ENCODE measurements around the gene RPS21. TPM values are rescaled to one million over a fixed set of nuclear protein-coding genes. Genes with fewer than 3 reads are reported as not detected.

RPS21 gene
- total and polyA plus RNA-seq, 2 of the 13 experiments (the other 11 are each of a cell fraction or from before 2014, with no cell fraction given) = 2,647 to 11,063 TPM

DNA sequence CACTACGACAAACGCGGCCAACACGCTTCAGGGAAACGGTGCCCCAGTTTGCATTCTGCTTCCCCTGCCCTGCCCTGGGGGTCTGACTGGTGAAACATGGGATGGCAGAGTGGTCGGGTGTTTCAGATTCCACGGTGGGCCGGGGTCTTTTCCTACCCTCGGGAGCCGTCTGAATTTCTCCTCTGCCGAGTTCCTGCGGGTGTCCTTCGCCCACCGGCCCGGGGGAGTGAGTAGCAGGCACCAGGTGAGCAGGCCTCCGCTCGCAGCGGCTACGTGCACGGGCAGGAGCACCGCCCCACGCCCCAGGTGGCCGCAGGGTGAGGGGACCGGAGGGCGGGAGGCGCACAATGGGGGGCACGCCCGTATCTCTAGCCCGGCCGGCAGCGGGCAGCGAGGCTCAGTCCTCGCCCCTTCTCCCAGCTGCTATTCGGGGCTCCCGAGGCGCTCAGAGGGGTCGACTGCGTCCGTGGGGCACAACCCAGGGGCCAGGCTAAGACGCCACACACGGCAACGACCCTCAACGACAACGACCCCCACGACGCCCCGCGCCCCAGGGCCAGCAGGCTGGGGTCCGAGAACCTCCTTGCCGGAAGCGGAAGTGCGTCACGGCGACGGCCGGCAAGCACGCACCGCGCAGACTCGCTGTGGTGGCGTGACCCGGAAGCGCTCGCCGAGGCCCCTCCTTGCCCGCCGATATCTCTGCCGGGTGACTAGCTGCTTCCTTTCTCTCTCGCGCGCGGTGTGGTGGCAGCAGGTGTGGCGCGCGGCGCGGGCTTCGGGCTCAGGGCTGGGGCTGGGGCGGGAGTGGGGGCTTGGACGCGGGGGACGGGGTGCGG is at the start of gene RPS21 (continued):
- TF ChIP-seq, protein P1, sequence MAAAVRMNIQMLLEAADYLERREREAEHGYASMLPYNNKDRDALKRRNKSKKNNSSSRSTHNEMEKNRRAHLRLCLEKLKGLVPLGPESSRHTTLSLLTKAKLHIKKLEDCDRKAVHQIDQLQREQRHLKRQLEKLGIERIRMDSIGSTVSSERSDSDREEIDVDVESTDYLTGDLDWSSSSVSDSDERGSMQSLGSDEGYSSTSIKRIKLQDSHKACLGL (CRISPR knock-in tag; IDR thresholded peaks at IDR 0.05) = peak; percentile 85
- TF ChIP-seq TCF12 (IDR thresholded peaks at IDR 0.05) = no peak
- TF ChIP-seq TCF12 (CRISPR knock-in tag; IDR thresholded peaks at IDR 0.05) = peak; percentile 72; the same call in 1 of the 2 replicates
- peak; percentile 92 for TF ChIP-seq SP2 (CRISPR knock-in tag; IDR thresholded peaks at IDR 0.05)
- TF ChIP-seq, protein P2, sequence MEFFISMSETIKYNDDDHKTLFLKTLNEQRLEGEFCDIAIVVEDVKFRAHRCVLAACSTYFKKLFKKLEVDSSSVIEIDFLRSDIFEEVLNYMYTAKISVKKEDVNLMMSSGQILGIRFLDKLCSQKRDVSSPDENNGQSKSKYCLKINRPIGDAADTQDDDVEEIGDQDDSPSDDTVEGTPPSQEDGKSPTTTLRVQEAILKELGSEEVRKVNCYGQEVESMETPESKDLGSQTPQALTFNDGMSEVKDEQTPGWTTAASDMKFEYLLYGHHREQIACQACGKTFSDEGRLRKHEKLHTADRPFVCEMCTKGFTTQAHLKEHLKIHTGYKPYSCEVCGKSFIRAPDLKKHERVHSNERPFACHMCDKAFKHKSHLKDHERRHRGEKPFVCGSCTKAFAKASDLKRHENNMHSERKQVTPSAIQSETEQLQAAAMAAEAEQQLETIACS (CRISPR knock-in tag; IDR thresholded peaks at IDR 0.05) = peak; percentile 50; the same call in 1 of the 2 replicates
- TF ChIP-seq, protein P3, sequence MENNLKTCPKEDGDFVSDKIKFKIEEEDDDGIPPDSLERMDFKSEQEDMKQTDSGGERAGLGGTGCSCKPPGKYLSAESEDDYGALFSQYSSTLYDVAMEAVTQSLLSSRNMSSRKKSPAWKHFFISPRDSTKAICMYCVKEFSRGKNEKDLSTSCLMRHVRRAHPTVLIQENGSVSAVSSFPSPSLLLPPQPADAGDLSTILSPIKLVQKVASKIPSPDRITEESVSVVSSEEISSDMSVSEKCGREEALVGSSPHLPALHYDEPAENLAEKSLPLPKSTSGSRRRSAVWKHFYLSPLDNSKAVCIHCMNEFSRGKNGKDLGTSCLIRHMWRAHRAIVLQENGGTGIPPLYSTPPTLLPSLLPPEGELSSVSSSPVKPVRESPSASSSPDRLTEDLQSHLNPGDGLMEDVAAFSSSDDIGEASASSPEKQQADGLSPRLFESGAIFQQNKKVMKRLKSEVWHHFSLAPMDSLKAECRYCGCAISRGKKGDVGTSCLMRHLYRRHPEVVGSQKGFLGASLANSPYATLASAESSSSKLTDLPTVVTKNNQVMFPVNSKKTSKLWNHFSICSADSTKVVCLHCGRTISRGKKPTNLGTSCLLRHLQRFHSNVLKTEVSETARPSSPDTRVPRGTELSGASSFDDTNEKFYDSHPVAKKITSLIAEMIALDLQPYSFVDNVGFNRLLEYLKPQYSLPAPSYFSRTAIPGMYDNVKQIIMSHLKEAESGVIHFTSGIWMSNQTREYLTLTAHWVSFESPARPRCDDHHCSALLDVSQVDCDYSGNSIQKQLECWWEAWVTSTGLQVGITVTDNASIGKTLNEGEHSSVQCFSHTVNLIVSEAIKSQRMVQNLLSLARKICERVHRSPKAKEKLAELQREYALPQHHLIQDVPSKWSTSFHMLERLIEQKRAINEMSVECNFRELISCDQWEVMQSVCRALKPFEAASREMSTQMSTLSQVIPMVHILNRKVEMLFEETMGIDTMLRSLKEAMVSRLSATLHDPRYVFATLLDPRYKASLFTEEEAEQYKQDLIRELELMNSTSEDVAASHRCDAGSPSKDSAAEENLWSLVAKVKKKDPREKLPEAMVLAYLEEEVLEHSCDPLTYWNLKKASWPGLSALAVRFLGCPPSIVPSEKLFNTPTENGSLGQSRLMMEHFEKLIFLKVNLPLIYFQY (CRISPR knock-in tag; IDR thresholded peaks at IDR 0.05; ENCODE audit: borderline replicate concordance) = peak; percentile 58; the same call in 1 of the 2 replicates
- no peak for TF ChIP-seq ATM (IDR thresholded peaks at IDR 0.05; ENCODE audit: borderline replicate concordance)
- TF ChIP-seq, protein P4, sequence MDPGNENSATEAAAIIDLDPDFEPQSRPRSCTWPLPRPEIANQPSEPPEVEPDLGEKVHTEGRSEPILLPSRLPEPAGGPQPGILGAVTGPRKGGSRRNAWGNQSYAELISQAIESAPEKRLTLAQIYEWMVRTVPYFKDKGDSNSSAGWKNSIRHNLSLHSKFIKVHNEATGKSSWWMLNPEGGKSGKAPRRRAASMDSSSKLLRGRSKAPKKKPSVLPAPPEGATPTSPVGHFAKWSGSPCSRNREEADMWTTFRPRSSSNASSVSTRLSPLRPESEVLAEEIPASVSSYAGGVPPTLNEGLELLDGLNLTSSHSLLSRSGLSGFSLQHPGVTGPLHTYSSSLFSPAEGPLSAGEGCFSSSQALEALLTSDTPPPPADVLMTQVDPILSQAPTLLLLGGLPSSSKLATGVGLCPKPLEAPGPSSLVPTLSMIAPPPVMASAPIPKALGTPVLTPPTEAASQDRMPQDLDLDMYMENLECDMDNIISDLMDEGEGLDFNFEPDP (CRISPR knock-in tag; conservative IDR thresholded peaks at IDR 0.05) = no peak
- TF ChIP-seq NR2F2 (IDR thresholded peaks at IDR 0.05; ENCODE audit: borderline replicate concordance, low read depth) = no peak; the same call in 1 of the 2 replicates
- TF ChIP-seq ZNF30 (CRISPR knock-in tag; IDR thresholded peaks at IDR 0.05) = no peak
- TF ChIP-seq ZNF296 (CRISPR knock-in tag; conservative IDR thresholded peaks at IDR 0.05) = 0 out of 2 replicates have a peak, but pooled peaks have one; percentile 37
- peak; percentile 91 for TF ChIP-seq ZSCAN21 (CRISPR knock-in tag; IDR thresholded peaks at IDR 0.05; ENCODE audit: borderline replicate concordance)
- TF ChIP-seq, protein P5, sequence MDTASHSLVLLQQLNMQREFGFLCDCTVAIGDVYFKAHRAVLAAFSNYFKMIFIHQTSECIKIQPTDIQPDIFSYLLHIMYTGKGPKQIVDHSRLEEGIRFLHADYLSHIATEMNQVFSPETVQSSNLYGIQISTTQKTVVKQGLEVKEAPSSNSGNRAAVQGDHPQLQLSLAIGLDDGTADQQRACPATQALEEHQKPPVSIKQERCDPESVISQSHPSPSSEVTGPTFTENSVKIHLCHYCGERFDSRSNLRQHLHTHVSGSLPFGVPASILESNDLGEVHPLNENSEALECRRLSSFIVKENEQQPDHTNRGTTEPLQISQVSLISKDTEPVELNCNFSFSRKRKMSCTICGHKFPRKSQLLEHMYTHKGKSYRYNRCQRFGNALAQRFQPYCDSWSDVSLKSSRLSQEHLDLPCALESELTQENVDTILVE (CRISPR knock-in tag; IDR thresholded peaks at IDR 0.05) = peak; percentile 92
- TF ChIP-seq SMC3 (IDR thresholded peaks at IDR 0.05; ENCODE audit: low read length) = no peak
- TF ChIP-seq, protein P6, sequence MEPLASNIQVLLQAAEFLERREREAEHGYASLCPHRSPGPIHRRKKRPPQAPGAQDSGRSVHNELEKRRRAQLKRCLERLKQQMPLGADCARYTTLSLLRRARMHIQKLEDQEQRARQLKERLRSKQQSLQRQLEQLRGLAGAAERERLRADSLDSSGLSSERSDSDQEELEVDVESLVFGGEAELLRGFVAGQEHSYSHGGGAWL (CRISPR knock-in tag; IDR thresholded peaks at IDR 0.05) = peak; percentile 95
- TF ChIP-seq ZFX (CRISPR knock-in tag; IDR thresholded peaks at IDR 0.05; ENCODE audit: low read depth) = peak; percentile 89
- peak; percentile 89 for TF ChIP-seq ZBTB21 (CRISPR knock-in tag; IDR thresholded peaks at IDR 0.05)
- TF ChIP-seq, protein P7, sequence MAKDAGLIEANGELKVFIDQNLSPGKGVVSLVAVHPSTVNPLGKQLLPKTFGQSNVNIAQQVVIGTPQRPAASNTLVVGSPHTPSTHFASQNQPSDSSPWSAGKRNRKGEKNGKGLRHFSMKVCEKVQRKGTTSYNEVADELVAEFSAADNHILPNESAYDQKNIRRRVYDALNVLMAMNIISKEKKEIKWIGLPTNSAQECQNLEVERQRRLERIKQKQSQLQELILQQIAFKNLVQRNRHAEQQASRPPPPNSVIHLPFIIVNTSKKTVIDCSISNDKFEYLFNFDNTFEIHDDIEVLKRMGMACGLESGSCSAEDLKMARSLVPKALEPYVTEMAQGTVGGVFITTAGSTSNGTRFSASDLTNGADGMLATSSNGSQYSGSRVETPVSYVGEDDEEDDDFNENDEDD (CRISPR knock-in tag; IDR thresholded peaks at IDR 0.05; ENCODE audit: borderline replicate concordance) = peak; percentile 58; the same call in 1 of the 2 replicates

Data from HepG2 (cell line).